GM19467 (cell line): Measurements from ENCODE around the gene HPS6.

Experiments used
- ATAC-seq: cut with Tn5 transposase; IDR thresholded peaks from one replicate; pipeline ENCODE4 v1.9.1; 2021; ENCODE audit warnings: mild to moderate bottlenecking, moderate library complexity; ENCODE audit not compliant: unreplicated experiment

The HPS6 gene

DNA sequence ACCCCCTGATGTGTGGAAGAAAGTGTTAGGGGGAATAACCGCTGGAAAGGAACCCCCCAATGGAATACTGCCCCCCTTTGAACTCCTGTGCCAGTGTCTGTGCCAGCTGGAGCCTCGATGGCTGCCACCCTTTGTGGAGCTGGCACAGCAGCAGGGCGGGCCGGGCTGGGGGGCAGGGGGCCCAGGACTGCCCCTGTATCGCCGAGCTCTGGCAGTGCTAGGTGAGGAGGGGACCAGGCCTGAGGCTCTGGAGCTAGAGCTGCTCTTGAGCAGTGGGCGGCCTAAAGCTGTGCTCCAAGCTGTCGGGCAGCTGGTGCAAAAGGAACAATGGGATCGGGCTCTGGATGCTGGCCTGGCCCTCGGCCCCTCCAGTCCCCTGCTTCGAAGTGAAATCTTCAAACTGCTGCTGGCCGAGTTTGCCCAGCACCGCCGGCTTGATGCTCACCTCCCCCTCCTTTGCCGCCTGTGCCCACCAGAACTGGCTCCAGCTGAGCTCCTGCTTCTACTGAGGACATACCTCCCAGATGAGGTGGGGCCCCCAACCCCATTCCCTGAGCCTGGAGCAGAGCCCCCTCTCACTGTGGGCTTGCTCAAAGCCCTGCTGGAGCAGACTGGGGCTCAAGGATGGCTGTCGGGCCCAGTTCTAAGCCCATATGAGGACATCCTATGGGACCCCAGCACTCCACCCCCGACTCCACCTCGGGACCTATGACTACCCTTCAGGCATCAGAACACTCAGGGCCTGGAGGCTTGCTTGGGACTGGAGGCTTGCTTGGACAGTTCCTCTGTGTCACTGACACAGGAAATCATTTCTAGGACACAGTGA is 2.2 kb downstream of the HPS6 start:
- no peak for ATAC-seq

DNA sequence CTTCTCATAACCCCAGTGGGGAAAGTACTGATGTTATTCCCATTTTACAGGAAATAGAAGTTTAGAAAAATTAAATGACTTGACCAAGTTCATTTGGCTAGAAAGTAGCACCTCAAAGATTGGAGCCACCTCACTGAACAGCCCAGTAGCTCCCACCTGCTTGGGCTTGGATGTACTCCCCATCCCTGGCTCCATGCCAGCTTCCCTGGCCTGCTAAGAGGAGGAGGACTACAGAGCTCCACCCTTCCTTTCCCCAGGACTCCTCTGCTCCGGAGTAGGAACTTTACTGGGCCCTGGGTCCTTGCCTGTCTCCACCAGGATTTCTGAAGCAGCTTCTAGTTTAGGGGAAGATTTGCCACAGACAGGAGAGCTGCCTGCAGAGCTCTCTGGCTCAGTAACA is 3.1 kb downstream of the HPS6 start:
- ATAC-seq, result no peak

DNA sequence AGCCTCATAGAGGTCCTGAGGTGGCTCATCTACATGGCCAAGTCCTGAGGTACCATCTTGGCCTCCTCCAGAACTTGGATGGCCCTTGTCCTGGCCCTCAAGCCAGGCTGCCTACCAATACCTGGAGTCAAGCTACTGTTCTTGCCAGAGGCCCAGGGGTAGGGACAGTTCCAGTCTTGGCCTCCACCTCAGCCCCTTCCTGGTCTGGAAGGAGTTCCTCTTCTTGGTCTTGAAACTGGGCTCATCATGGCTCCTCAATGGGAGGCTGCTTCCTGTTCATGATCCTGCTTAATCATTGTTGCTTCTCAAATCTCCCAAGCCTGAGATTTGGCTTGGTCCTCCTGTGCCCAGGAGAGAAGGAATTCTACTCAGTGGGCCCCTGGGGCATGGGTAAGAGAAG is 3.9 kb downstream of the HPS6 start:
- ATAC-seq, result no peak

DNA sequence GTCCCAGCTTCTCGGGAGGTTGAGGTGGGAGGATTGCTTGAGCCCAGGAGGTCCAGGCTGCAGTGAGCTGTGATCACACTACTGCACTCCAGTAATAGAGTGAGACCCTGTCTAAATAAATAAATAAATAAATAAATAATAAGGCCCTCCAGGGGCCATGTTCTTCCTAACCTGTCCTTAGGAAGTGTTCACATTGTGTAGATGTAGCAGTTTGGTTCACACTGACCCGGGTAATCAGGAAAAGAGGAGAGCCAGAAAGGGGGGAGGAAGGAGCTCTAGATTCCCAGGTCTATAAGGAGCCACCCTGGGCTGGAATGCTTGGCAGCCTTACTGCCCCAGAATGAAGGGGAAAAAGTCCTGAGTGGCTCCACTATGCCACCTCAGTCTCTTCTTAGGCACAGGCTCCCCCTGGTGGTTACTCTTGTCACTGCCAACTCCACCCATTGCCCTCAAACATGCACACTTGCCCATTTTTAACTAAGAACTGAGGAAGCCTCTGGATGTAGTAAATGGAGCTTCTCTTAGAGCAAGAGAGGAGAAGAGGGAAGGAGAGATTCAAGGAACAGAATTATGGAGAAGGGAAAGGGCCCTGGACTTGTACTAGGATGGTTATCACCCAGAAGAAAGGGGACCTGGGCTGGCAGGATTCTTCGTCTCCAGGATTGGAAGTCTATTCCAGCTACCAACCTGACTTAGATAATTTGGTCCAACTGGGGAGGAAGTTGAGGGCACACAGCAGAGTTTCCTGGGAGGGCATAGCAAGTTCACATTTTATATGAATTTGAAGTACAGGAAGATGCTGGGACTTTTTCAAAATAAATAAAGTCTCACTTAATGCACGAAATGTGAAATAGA is 7.8 kb downstream of the HPS6 start:
- no peak for ATAC-seq

DNA sequence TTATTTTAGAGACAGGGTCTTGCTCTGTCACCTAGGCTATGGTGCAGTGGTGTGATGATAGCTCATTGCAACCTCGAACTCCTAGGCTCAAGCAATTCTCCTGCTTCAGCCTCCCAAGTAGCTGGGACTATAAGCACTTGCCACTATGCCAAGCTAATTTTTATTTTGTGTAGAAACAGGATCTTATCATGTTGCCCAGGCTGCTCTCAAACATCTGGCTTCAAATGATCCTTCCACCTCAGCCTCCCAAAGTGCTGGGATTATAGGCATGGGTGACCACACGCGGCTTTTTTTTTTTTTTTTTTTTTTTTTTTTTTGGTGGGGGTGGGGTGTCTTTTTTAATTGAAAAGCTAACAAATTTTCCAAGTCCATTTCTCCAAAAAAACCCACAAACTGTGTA is 18.4 kb downstream of the HPS6 start:
- ATAC-seq, result no peak

DNA sequence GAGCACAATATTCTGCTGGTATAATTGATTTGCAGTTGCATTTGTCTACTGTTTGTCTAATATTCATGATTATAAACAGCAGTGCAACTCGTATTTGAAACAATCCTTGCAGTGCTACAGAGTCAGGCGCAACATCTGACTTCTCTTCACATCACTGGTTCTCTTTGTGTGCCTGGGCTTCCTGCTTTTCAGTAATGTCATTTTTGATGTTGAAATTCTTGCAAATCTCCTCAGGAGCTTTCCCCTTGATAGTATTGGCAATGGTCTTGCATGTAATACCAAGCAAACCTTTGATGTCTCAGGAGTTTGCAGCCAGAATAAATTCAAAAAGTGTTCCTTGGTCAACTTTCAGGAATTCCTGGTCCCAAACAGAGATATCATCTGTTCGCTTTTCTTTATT is 20.2 kb downstream of the HPS6 start:
- ATAC-seq, result no peak

DNA sequence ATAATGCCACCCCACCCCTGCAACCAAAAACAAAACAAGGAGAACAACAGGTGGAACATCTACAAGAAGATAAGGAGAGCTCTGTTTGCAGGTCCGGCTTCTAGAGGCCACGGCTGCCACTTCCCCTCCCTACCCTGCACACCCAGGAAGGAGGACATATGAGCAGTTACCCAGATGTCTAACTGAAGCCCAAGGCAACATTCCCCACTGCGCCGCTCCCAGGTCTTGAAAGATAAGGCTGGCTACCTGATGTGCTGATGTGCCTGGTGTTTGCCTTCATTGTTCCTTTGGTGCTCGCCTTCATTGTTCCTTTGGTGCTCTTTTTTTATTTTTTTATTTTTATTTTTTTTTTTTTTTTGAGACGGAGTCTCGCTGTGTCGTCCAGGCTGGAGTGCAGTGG is 21.0 kb downstream of the HPS6 start:
- no peak for ATAC-seq

DNA sequence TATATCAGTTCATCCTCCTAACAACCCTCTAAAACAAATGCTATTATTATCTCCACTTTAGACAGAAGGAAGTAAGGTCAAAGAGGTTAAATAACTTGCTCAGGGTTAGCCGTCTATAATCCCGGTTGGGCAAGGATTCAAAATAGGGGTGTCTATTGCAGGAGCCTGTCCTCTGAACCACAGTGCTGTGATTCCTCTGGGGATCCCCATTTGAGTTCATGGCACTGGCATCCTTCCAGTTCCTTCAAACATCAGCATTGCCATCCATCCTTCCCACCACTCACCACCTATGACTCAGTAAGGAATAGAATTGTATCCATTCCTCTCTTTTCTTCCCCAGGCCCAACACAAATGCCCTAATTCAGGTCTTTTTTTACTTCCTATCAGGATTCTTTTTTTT is 25.6 kb downstream of the HPS6 start:
- ATAC-seq, result no peak

DNA sequence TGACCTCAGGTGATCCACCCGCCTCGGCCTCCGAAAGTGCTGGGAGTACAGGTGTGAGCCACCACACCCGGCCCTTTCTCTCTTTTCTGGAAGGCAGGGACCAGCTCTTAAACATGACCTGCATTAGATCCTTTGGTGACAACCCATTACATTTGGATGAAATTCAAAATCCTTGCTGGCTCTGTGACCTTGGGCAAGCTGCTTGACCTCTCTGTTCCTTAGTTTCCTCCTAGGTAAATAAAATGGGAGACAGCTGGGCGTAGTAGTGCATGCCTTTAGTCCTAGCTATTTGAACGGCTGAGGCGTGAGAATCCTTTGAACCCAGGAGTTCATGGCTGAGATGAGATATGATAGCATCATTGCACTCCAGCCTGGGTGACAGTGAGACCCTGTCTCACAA is 31.3 kb downstream of the HPS6 start:
- ATAC-seq, result no peak

DNA sequence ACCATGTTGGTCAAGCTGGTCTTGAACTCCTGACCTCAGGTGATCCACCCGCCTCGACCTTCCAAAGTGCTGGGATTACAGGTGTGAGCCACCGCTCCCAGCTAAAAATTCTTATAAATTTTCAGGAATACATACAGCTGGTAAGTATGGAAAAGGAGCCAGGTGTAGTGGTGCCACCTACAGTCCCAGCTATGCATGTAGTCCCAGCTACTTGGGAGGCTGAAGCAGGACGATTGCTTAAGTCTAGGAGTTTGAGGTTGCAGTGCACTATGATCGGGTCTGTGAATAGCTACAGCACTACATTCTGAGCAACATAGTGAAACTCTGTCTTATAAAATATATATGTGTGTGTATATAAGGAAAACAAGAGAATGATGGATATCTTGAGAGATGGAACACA is 36.0 kb downstream of the HPS6 start:
- no peak for ATAC-seq

DNA sequence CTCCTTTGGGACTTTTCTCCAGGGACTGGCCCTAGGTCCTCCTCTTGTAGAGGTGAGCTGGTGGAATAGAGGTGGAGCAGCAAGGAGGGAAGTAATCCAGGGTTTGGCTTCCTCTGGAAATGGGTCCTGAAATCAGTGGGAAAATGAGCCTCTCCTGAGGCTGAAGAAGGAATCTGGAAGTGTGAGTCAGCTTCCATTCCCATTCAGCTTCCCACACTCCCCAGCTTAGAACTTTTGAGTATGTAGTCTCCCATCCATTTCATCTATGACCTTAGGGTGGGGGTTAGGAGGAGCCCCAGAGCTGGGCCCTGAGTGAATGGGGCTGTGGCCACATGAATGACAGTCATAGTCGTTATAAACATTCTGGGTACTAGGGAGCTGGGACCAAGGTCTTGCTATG is 37.3 kb downstream of the HPS6 start:
- no peak for ATAC-seq

DNA sequence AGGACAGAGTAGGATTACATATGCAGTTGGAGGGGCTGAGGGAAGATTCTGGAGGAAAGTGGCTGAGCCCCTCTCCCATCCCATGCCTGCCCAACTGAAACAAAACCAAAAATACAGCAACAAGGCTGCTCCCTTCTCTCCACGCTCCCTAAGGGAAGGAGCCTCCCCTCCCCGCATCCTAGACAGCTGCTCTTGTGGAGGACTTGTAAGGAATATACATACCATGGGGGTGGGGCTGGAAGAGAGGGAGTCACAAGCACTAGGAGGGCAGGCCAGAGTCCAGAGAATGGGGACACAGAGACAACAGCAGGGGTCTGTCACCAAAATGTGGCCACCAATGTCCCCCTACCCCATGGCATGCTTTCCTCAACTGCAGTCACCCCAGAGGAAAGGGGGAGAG is 41.8 kb downstream of the HPS6 start:
- ATAC-seq, result no peak

DNA sequence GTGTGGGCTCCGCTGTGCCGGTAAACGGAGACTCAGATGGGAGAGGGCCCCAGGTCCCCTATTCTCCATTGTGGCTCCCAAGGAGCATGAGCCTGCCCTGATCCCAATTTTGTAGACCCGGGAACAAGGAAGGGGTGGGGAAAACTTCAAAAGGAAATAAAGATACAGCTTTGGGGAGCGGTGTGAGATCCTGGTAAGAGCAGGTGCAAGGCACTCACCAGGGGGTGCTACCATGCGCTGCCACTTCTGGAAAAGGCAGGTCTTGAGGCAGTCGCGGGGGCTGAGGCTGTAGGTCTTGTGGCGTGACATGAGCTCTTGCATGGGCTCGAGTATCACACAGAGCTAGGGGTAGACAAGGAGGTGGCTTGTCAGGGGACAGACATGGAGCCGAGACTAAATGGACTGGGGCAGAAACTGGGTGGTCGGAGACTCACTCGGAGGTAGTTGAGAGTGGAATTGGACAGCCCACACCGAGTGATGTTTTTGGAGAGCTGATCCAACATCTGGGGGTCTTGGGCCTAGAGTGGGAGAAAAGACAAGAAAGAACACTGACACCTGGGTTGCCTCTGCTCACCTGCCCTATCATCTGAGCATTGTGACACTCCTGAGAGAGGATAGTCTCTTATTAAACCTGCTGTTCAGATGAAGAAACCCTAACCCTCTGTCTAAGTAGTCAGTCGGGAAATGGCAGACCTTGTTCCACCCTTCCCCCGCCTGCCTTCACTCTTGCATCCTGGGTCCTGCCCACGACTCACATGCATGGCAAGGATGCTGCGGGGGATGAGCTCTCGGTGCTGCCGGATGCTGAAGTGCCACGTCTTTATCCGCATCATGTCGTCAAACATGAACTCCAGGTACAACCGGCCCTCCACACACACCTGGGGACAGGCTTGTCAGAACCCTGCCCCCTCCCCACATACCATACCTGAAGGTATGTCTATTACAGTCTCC is 44.3 kb downstream of the HPS6 start:
- ATAC-seq, result no peak

DNA sequence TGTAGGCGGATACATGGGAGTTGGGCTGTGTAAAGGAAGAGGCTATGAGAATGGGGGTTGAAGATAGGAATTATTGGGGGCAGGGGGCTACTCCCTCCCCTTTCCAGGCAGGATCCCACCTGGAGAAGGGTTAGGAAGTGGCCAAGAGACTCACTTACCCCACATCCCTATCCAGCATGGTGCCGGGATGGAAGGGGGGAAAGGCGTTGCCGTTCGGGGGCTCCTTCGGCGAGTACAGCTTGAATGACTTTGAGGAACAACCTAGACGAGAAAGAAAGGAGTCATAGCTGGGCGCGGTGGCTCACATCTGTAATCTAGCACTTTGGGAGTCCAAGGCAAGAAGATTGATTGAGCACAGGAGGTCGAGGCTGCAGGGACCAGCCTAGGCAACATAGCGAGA is 46.1 kb downstream of the HPS6 start:
- no peak for ATAC-seq

DNA sequence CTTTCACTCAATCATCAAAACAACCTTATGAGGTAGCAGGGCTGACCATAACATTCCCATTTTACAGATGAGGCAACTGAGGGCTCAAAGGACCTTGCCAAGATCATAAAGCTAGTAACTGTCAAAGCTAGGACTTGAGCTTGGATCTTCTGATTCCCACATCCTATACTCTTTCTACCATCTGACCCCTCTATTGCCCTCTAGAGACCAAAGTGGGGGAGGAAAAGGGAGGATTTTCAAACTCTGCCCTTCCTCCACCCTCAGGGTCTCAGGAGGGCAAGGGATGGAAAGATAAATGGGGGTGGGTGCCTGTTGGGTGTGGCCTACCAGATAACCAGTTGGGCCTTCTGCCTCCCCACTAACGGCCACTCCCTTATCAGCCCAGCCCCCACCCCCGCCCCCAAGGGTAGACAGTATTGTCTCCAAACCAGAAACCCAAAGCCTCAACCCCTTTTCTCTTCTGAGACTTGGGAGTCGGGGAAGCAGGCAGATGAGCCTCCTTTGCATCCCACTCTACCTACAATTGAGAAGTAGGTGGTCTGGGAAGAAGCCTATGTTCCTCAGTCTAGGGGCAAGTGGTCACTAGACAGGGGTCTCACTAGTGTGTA is 47.2 kb downstream of the HPS6 start:
- ATAC-seq, result no peak

DNA sequence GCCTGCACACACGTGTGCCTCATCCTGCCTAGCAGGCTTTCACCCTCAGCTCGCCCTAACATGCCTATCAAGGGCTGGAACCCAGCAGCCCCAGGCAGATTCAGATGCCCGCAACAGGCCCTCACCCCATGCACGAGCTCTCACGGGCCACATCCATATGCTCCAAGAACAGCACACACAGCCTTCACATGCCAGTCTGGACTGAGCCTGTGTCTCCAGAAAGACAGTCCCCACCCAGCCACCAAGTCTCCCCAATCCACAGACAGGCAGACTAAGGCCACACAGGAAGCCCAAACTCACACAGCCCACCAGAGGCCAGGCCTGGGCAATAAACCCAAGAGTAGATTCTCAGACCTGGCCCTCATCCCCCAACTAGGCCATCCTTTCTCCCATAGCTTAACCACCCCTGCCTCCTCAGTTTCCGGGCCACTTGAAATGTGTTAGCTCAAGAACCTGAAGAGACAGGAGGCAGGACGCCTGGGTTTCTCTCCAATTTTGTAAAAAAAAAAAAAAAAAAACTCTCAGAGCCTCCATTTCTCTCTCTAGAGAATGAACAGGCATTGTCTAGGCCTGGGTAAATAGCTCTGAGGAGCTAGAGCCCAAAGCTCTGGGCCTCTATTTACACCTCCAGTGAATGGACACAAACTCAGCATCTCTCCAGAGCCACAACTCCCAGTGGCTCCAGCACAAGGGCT is 48.3 kb downstream of the HPS6 start:
- no peak for ATAC-seq

DNA sequence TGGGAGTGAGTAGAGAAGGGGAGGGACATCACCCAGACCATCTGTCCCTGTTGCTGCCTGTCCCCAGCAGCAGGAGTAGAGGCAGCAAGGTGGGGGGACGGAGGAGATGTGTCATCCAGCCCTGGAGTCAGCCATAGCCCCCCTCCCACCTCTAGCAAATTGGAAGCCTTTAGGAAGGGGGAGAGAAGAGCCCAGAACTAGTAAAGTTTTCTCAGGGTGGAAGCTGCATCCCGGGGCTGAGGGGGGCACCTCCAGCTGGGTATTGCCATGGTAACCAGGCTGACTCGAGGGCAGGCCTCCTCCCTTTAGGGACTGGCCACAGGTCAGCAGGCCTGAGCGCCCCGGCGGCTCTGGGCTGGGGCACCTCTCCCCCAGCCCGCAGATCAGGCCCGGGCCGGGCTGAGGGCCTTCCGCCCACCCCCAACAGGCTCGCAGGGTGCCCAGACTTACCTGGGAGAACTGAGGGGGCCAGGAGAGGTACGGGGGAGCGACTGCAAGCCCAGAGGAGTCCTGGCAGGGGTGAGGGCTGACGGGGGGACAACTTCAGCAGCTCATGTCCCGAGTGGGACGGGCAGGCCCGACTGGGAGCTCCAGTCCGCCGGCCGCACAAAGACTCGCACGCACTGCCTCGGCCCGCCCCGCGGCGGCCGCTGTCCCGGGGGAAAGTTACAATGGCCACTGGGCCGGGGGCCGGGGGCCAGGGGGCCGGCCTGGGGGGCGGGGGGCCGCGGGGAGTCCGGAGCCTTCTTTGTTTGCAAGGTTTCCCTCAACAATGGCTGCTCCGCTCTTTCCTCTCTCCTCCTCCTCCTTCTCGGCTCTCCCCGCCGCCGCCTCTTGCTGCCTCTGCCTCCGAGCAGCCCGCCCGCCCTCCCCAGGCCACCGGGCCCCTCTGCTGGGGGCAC is 49.1 kb downstream of the HPS6 start:
- peak; percentile 8 for ATAC-seq

DNA sequence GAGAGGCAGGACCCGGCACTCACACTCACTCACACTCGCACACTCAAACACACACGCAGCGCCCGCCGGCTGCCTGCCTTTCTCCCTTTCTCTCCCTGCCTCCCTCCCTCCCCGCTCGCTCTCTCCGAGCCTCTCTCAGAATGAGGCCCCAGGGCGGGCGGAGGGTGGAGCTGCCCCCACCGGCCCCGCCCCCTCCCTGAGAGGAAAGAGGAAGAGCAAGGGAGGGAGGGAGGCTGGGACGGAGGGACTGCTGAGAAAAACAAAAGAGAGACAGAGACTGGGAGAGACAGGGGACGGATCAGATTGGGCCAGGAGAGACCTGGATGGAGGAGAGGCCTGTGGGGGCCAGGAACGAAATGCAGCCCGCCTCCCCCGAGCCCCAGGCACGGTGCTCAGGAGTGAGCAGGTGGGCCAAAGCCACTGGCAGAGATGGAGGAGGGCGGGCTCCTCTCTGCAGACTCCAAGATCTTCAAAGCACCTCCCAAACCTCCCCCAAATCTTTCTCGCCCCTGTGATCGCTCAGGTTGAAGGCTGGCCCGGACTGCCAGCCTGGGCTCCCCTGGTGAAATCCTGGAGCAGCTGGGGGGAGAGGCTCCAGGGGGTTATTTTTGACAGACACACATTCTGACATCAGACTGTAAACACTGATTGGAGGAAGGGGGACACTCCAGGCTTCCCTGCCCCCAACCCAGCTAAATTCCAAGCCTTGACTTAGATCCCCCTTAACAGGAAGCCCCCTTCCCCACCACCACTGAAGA is 49.9 kb downstream of the HPS6 start:
- peak; percentile 53 for ATAC-seq
